H1 (cell line): ENCODE data around the gene PRMT3. TPM values are rescaled to one million over a fixed set of nuclear protein-coding genes. Genes with fewer than 3 reads are reported as not detected.

ENCODE experiments used
- BCL11A ChIP-seq, 2 experiments: IDR thresholded peaks; one replicate each; pipeline ENCODE4 v1.6.1; 2011; ENCODE audit warnings: low read depth in 2 of 2, low read length in 2 of 2, mild to moderate bottlenecking in 2 of 2
- GTF2F1 ChIP-seq: IDR thresholded peaks from 2 replicates; pipeline ENCODE4 v1.6.1; 2012; ENCODE audit warnings: low read depth, low read length, improper control_type of control experiment, borderline replicate concordance
- KDM1A ChIP-seq: fragments of 200-600, 300-600 bp; sonication (generic); IDR thresholded peaks from 2 replicates; pipeline ENCODE4 v1.7.1; 2016; ENCODE audit warnings: mild to moderate bottlenecking, low read length, borderline replicate concordance
- KDM5A ChIP-seq: fragments of 200-600 bp; IDR thresholded peaks from 2 replicates; pipeline ENCODE4 v1.7.1; 2012; ENCODE audit warnings: mild to moderate bottlenecking, low read length, inconsistent platforms, mixed read lengths
- RAD21 ChIP-seq, 2 experiments: IDR thresholded peaks in 1 of 2; conservative IDR thresholded peaks in 1 of 2; 2 replicates each; pipeline ENCODE4 v1.6.1; 2011; ENCODE audit warnings: low read depth in 2 of 2, low read length in 2 of 2, improper control_type of control experiment in 1 of 2, inconsistent platforms in 1 of 2, mild to moderate bottlenecking in 1 of 2, moderate library complexity in 1 of 2
- RXRA ChIP-seq: IDR thresholded peaks from 2 replicates; pipeline ENCODE4 v1.6.1; 2011; ENCODE audit warnings: low read depth, mild to moderate bottlenecking, low read length, moderate library complexity; ENCODE audit not compliant: insufficient read depth
- ZNF274 ChIP-seq: IDR thresholded peaks from 2 replicates; pipeline ENCODE4 v1.7.0; 2012; ENCODE audit warnings: low read length, borderline replicate concordance; ENCODE audit errors: extremely low read depth
- polyA plus RNA-seq, 7 experiments: library from polyadenylated mRNA; depleted of rRNA in 3 of 7; stranded (reverse) in 5 of 7; unstranded in 2 of 7; fragments of >200 nt in 5 of 7; fragments of 200-250 nt in 2 of 7; gene quantifications; 1 replicate in 5 of 7; 2 replicates in 1 of 7; 4 replicates in 1 of 7; pipeline versions ENCODE4 v1.2.1 to v1.2.3, GENCODE V29; 2011 to 2013; ENCODE audit warnings: missing spikeins in 2 of 7, mixed read lengths in 2 of 7
- total RNA-seq: library from RNA; stranded (reverse); fragmentation: NEBNext Ultra II Directional; extraction: Animal tissue kit (Norgen Biotek cat#: 25700); gene quantifications from 2 replicates; pipeline ENCODE4 v1.2.1, GENCODE V29; 2021
- TF ChIP-seq, protein P1 (sequence below): IDR thresholded peaks from 2 replicates; pipeline ENCODE4 v1.6.1; 2012; ENCODE audit warnings: low read length, inconsistent platforms

Gene PRMT3
- total and polyA plus RNA-seq, 2 of the 8 experiments (the other 6 are each of a cell fraction or from before 2014, with no cell fraction given), result 11.2 to 26.5 TPM

DNA sequence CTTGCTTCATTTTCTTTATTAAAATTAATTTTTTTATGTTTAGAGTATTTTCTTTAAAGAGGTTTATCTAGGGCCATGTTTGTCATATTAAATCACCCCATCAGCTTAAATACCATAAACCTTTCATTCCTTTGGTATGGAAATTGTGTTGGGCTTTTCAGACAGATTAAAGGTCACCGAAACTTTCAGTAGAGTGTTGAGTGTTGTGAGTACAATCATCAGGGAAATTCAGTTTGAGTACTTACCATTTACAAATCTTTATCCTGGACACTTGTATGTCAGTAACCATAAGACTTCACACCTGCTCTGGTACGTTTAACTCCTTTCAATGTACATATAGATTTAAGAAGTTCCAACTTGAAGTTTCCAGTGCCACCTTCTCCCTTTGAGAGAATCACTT, 12.0 kb downstream of the PRMT3 start (continued):
- TF ChIP-seq, protein P1, sequence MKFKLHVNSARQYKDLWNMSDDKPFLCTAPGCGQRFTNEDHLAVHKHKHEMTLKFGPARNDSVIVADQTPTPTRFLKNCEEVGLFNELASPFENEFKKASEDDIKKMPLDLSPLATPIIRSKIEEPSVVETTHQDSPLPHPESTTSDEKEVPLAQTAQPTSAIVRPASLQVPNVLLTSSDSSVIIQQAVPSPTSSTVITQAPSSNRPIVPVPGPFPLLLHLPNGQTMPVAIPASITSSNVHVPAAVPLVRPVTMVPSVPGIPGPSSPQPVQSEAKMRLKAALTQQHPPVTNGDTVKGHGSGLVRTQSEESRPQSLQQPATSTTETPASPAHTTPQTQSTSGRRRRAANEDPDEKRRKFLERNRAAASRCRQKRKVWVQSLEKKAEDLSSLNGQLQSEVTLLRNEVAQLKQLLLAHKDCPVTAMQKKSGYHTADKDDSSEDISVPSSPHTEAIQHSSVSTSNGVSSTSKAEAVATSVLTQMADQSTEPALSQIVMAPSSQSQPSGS, result no peak
- TF ChIP-seq ZNF274 (no peak), RAD21 (IDR thresholded peaks at IDR 0.05 in 1 of 2, conservative IDR thresholded peaks at IDR 0.05 in 1 of 2; ENCODE audit: low read depth in 2 of 2, low read length in 2 of 2) (no peak), RXRA (no peak), BCL11A (IDR thresholded peaks at IDR 0.05; ENCODE audit: low read depth in 2 of 2, low read length in 2 of 2) (no peak), KDM1A (no peak), GTF2F1 (no peak), KDM5A (no peak)
